Calu3 (cell line): ENCODE measurements around the gene EPB41L2. TPM values are rescaled to one million over a fixed set of nuclear protein-coding genes. Genes with fewer than 3 reads are reported as not detected.

Experiments used
- BruUV-seq: library from RNA; stranded (reverse); fragments of 400-500 nt; replicated peaks from 2 replicates; lab custom pipeline; 2021; lab: Mats Ljungman, UMichigan
- CTCF ChIA-PET: fragments of 300-600 bp; sonication (Branson Sonifier 250); formaldehyde crosslinking; loops from one replicate; lab custom pipeline; 2022; ENCODE audit warnings: antibody characterized with exemption; lab: Charles Lee
- DNase-seq: peaks from one replicate; pipeline ENCODE4 v3.0.0; 2022
- H3K27ac Mint-ChIP-seq: one replicate; pipeline ENCODE4 v1.8.0; 2022; ENCODE audit warnings: mixed read lengths; ENCODE audit not compliant: unreplicated experiment
- H3K27me3 Mint-ChIP-seq: one replicate; pipeline ENCODE4 v1.8.0; 2022; ENCODE audit warnings: mixed read lengths; ENCODE audit not compliant: unreplicated experiment
- H3K36me3 Mint-ChIP-seq: one replicate; pipeline ENCODE4 v1.8.0; 2022; ENCODE audit warnings: mild to moderate bottlenecking, moderate library complexity, mixed read lengths; ENCODE audit not compliant: insufficient read depth, unreplicated experiment
- H3K4me1 Mint-ChIP-seq: one replicate; pipeline ENCODE4 v1.8.0; 2022; ENCODE audit warnings: mild to moderate bottlenecking, low read depth, mixed read lengths; ENCODE audit not compliant: unreplicated experiment
- H3K4me3 Mint-ChIP-seq: one replicate; pipeline ENCODE4 v1.8.0; 2022; ENCODE audit warnings: mild to moderate bottlenecking, low read depth, moderate library complexity, mixed read lengths; ENCODE audit not compliant: unreplicated experiment
- H3K9me3 Mint-ChIP-seq: one replicate; pipeline ENCODE4 v1.8.0; 2022; ENCODE audit warnings: low read depth, mixed read lengths; ENCODE audit not compliant: unreplicated experiment
- CTCF ChIP-seq: fragments of 200-600 bp; IDR thresholded peaks from one replicate; pipeline ENCODE4 v1.8.0; 2022; ENCODE audit warnings: antibody characterized with exemption; ENCODE audit not compliant: unreplicated experiment
- intact Hi-C: fragments of 100-400 bp; cut with micrococcal nuclease; formaldehyde crosslinking; loops from one replicate; pipeline ENCODE4 v1.10.0; 2022; ENCODE audit not compliant: unreplicated experiment
- total RNA-seq: library from RNA; stranded (reverse); gene quantifications from 2 replicates; pipeline ENCODE4 v1.2.3, GENCODE V29; 2022

EPB41L2 gene
- total RNA-seq, 1 experiment from 2014 or later: 332 TPM

GRCh38 chr6:130973521-130974277 is 89.3 kb downstream of the EPB41L2 start:
- Mint-ChIP-seq H3K4me3 (no peak overlapping the region), H3K36me3 (no peaks in the 10 kb centered on the region), H3K27ac (no peak overlapping the region), H3K4me1 (peaks cover 39% of the 10 kb centered on the region), H3K27me3 (no peaks in the 10 kb centered on the region), H3K9me3 (peaks cover 4% of the 10 kb centered on the region)
- intact Hi-C loops: no loop called here
- CTCF ChIA-PET: no interaction called here
- TF ChIP-seq CTCF: no peak
- no peak for DNase-seq
- no TSS peak for BruUV-seq

- H3K9me3 Mint-ChIP-seq: peaks cover 4% of the 10 kb centered on the region
- CTCF ChIA-PET: no interaction called here
- intact Hi-C loops: no loop called here
- no peak overlapping the region for H3K4me3 Mint-ChIP-seq
- no peak for DNase-seq
- no peaks in the 10 kb centered on the region for H3K27me3 Mint-ChIP-seq
- no peak overlapping the region for H3K27ac Mint-ChIP-seq
- H3K4me1 Mint-ChIP-seq: peaks cover 31% of the 10 kb centered on the region
- TF ChIP-seq CTCF: no peak
- BruUV-seq: no TSS peak
- no peaks in the 10 kb centered on the region for H3K36me3 Mint-ChIP-seq
Measured at GRCh38 chr6:130971504-130971903, 91.5 kb downstream of the EPB41L2 start.

GRCh38 chr6:130970839-130971410 is 92.1 kb downstream of the EPB41L2 start:
- Mint-ChIP-seq H3K36me3 (no peaks in the 10 kb centered on the region), H3K27ac (no peak overlapping the region), H3K27me3 (no peaks in the 10 kb centered on the region), H3K9me3 (peaks cover 4% of the 10 kb centered on the region), H3K4me3 (no peak overlapping the region), H3K4me1 (peaks cover 31% of the 10 kb centered on the region)
- CTCF ChIA-PET: interaction anchor here (0.7 kb wide), 1 partner anchor 145 kb away, joined by 3 read pairs; no protein-coding TSS in a partner anchor
- intact Hi-C loops: no loop called here
- DNase-seq: no peak
- no TSS peak for BruUV-seq
- TF ChIP-seq CTCF: no peak

GRCh38 chr6:130969791-130970491 is 93.1 kb downstream of the EPB41L2 start:
- Mint-ChIP-seq H3K27me3 (no peaks in the 10 kb centered on the region), H3K4me1 (peaks cover 31% of the 10 kb centered on the region), H3K36me3 (no peaks in the 10 kb centered on the region), H3K9me3 (peaks cover 4% of the 10 kb centered on the region), H3K27ac (no peak overlapping the region), H3K4me3 (no peak overlapping the region)
- CTCF ChIA-PET: no interaction called here
- intact Hi-C loops: no loop called here
- no peak for DNase-seq
- BruUV-seq: no TSS peak
- TF ChIP-seq CTCF: no peak
